CD4-positive, alpha-beta memory T cell (primary cell): ENCODE data around the gene EFTUD2. TPM values are rescaled to one million over a fixed set of nuclear protein-coding genes. Genes with fewer than 3 reads are reported as not detected.
"Not testable (repeated sequence)": the region's sequence is repeated elsewhere in the genome, so short reads cannot be mapped to it uniquely, and the experiment has no call there.

Experiments used
- CTCF ChIA-PET: fragments of 350-600 bp; sonication (Branson Sonifier 250); formaldehyde crosslinking; loops from one replicate; lab custom pipeline; 2021; ENCODE audit warnings: inconsistent platforms; ENCODE audit not compliant: partially characterized antibody; lab: Charles Lee
- POLR2A ChIA-PET: fragments of 350-600 bp; sonication (Branson Sonifier 250); formaldehyde crosslinking; loops from one replicate; lab custom pipeline; 2021; ENCODE audit not compliant: partially characterized antibody; lab: Charles Lee
- DNase-seq, 5 donors: peaks; one replicate each; pipeline versions ENCODE4 v3.0.0 to v3.0.0-alpha.2; 2020 to 2022; ENCODE audit warnings: mixed read lengths in 1 of 5
- H3K27ac ChIP-seq: one replicate; pipeline ENCODE4 v1.7.0; 2013; ENCODE audit warnings: low read depth, low read length
- H3K27me3 ChIP-seq: 2 replicates; pipeline ENCODE4 v1.7.0; 2013; ENCODE audit warnings: mild to moderate bottlenecking, low read length, moderate library complexity; ENCODE audit not compliant: insufficient read depth
- H3K36me3 ChIP-seq: 2 replicates; pipeline ENCODE4 v1.7.0; 2013; ENCODE audit warnings: mild to moderate bottlenecking, low read length, moderate library complexity; ENCODE audit not compliant: insufficient read depth
- H3K4me1 ChIP-seq: 2 replicates; pipeline ENCODE4 v1.7.0; 2013; ENCODE audit warnings: mild to moderate bottlenecking, low read length, moderate library complexity; ENCODE audit not compliant: insufficient read depth
- H3K4me3 ChIP-seq, 2 donors: one replicate each; pipeline ENCODE4 v1.7.0; 2013; ENCODE audit warnings: low read length in 2 of 2, mild to moderate bottlenecking in 1 of 2
- H3K9me3 ChIP-seq, 2 donors: one replicate each; pipeline ENCODE4 v1.7.0; 2013; ENCODE audit warnings: low read length in 2 of 2, control low read depth in 1 of 2; ENCODE audit not compliant: control insufficient read depth in 1 of 2
- H3K27ac Mint-ChIP-seq, 7 donors: one replicate each; pipeline ENCODE4 v1.8.0; 2020 to 2021; ENCODE audit warnings: mixed read lengths in 7 of 7, mild to moderate bottlenecking in 6 of 7, inconsistent platforms in 3 of 7, moderate library complexity in 3 of 7
- H3K27me3 Mint-ChIP-seq, 2 donors: one replicate each; pipeline ENCODE4 v1.8.0; 2020 to 2021; ENCODE audit warnings: mixed read lengths in 2 of 2
- H3K36me3 Mint-ChIP-seq, 2 donors: one replicate each; pipeline ENCODE4 v1.8.0; 2020 to 2021; ENCODE audit warnings: mixed read lengths in 2 of 2, inconsistent platforms in 1 of 2, mild to moderate bottlenecking in 1 of 2
- H3K4me1 Mint-ChIP-seq, 4 donors: one replicate each; pipeline ENCODE4 v1.8.0; 2020 to 2021; ENCODE audit warnings: mixed read lengths in 4 of 4, mild to moderate bottlenecking in 1 of 4
- H3K4me3 Mint-ChIP-seq, 8 donors: one replicate each; pipeline ENCODE4 v1.8.0; 2020 to 2021; ENCODE audit warnings: mixed read lengths in 8 of 8, mild to moderate bottlenecking in 7 of 8, moderate library complexity in 6 of 8, inconsistent platforms in 3 of 8
- H3K9me3 Mint-ChIP-seq, 8 donors: one replicate each; pipeline ENCODE4 v1.8.0; 2020 to 2021; ENCODE audit warnings: mixed read lengths in 8 of 8, mild to moderate bottlenecking in 5 of 8, inconsistent platforms in 3 of 8, moderate library complexity in 1 of 8
- intact Hi-C: fragments of 100-400 bp; cut with micrococcal nuclease; formaldehyde crosslinking; loops from one replicate; pipeline ENCODE4 v1.15.1; 2023
- polyA plus RNA-seq, 2 donors: library from polyadenylated mRNA; unstranded; fragments of 300-500 nt; fragmentation: Illumina TruSeq; gene quantifications; one replicate each; pipeline ENCODE4 v1.2.3, GENCODE V29; 2021
- total RNA-seq, 2 experiments: library from RNA; stranded (reverse); gene quantifications; one replicate each; pipeline ENCODE4 v1.2.3, GENCODE V29; 2021

EFTUD2 gene
- total and polyA plus RNA-seq, 4 experiments from 2014 or later, result 82.2 to 101 (median 90.6) TPM

- H3K4me3 Mint-ChIP-seq, POLR2A ChIA-PET: not testable (repeated sequence)
Measured at GRCh38 chr17:44808656-44809388, 90.4 kb downstream of the EFTUD2 start.

GRCh38 chr17:44808156-44808555 lies 91.1 kb downstream of the EFTUD2 start:
- POLR2A ChIA-PET, result no interaction called here
- Histone ChIP-seq H3K4me1 (no peaks in the 10 kb centered on the region), H3K36me3 (no peaks in the 10 kb centered on the region), H3K9me3 (no peaks in the 10 kb centered on the region), H3K27ac (no peak overlapping the region), H3K4me3 (no peak overlapping the region), H3K27me3 (no peaks in the 10 kb centered on the region)
- H3K27ac Mint-ChIP-seq, result no peak overlapping the region
- no peak for DNase-seq
- intact Hi-C loops, result no loop called here
- H3K4me1 Mint-ChIP-seq, result no peaks in the 10 kb centered on the region
- no peaks in the 10 kb centered on the region for H3K9me3 Mint-ChIP-seq
- H3K36me3 Mint-ChIP-seq, result no peaks in the 10 kb centered on the region
- peaks cover 9 to 38% of the 10 kb centered on the region in 2 donors for H3K27me3 Mint-ChIP-seq
- CTCF ChIA-PET, result no interaction called here
- no peak overlapping the region for H3K4me3 Mint-ChIP-seq

More at GRCh38 chr17:44808656-44809388, 90.4 kb downstream of the EFTUD2 start:
- DNase-seq, H3K9me3 Mint-ChIP-seq, intact Hi-C loops, H3K27ac Mint-ChIP-seq, H3K36me3 ChIP-seq, H3K4me1 Mint-ChIP-seq, H3K4me3 ChIP-seq, H3K4me1 ChIP-seq, H3K9me3 ChIP-seq, H3K27ac ChIP-seq, H3K27me3 ChIP-seq, H3K36me3 Mint-ChIP-seq: not testable (repeated sequence)
- CTCF ChIA-PET, result interaction anchor here (0.8 kb wide), 1 partner anchor 54 kb away, joined by 4 read pairs; no protein-coding TSS in a partner anchor
- peaks cover 9 to 38% of the 10 kb centered on the region in 2 donors for H3K27me3 Mint-ChIP-seq

- no peaks in the 10 kb centered on the region for H3K9me3 ChIP-seq
- H3K27ac Mint-ChIP-seq, result no peak overlapping the region
- POLR2A ChIA-PET, result no interaction called here
- intact Hi-C loops, result no loop called here
- no peaks in the 10 kb centered on the region for H3K27me3 ChIP-seq
- no peaks in the 10 kb centered on the region for H3K36me3 Mint-ChIP-seq
- no peaks in the 10 kb centered on the region for H3K9me3 Mint-ChIP-seq
- peaks cover 9 to 34% of the 10 kb centered on the region in 2 donors for H3K27me3 Mint-ChIP-seq
- no peak overlapping the region for H3K4me3 Mint-ChIP-seq
- no peak for DNase-seq
- no peaks in the 10 kb centered on the region for H3K4me1 Mint-ChIP-seq
- CTCF ChIA-PET, result no interaction called here
- H3K4me3 ChIP-seq, result no peak overlapping the region
- H3K4me1 ChIP-seq, result no peaks in the 10 kb centered on the region
- no peaks in the 10 kb centered on the region for H3K36me3 ChIP-seq
- no peak overlapping the region for H3K27ac ChIP-seq
Measured at GRCh38 chr17:44807817-44808155, 91.5 kb downstream of the EFTUD2 start.

GRCh38 chr17:44807093-44807816 lies 92.0 kb downstream of the EFTUD2 start:
- Histone ChIP-seq H3K9me3 (no peaks in the 10 kb centered on the region), H3K4me3 (no peak overlapping the region), H3K36me3 (no peaks in the 10 kb centered on the region), H3K4me1 (no peaks in the 10 kb centered on the region), H3K27ac (no peak overlapping the region), H3K27me3 (no peaks in the 10 kb centered on the region)
- ChIA-PET POLR2A (no interaction called here), CTCF (no interaction called here)
- no peak for DNase-seq
- Mint-ChIP-seq H3K27ac (no peak overlapping the region), H3K27me3 (peaks cover 9 to 32% of the 10 kb centered on the region in 2 donors), H3K36me3 (no peaks in the 10 kb centered on the region), H3K9me3 (no peaks in the 10 kb centered on the region), H3K4me1 (no peaks in the 10 kb centered on the region), H3K4me3 (no peak overlapping the region)
- intact Hi-C loops, result no loop called here

- Histone ChIP-seq H3K4me3 (no peak overlapping the region), H3K27me3 (no peaks in the 10 kb centered on the region), H3K27ac (no peak overlapping the region), H3K4me1 (no peaks in the 10 kb centered on the region), H3K9me3 (no peaks in the 10 kb centered on the region), H3K36me3 (no peaks in the 10 kb centered on the region)
- Mint-ChIP-seq H3K4me3 (no peak overlapping the region), H3K9me3 (no peaks in the 10 kb centered on the region), H3K4me1 (no peaks in the 10 kb centered on the region), H3K27me3 (peaks cover 11 to 33% of the 10 kb centered on the region in 2 donors), H3K36me3 (no peaks in the 10 kb centered on the region), H3K27ac (no peak overlapping the region)
- no peak for DNase-seq
- ChIA-PET POLR2A (no interaction called here), CTCF (no interaction called here)
- intact Hi-C loops, result no loop called here
Measured at GRCh38 chr17:44804302-44805089, 94.7 kb downstream of the EFTUD2 start.

GRCh38 chr17:44801880-44802279 lies 97.4 kb downstream of the EFTUD2 start:
- intact Hi-C loops, result no loop called here
- ChIA-PET CTCF (no interaction called here), POLR2A (no interaction called here)
- H3K27ac Mint-ChIP-seq, result no peak overlapping the region
- Histone ChIP-seq H3K27ac (no peak overlapping the region), H3K4me3 (no peak overlapping the region), H3K36me3 (no peaks in the 10 kb centered on the region), H3K9me3 (no peaks in the 10 kb centered on the region), H3K27me3 (no peaks in the 10 kb centered on the region), H3K4me1 (no peaks in the 10 kb centered on the region)
- peaks cover 7 to 24% of the 10 kb centered on the region in 2 donors for H3K27me3 Mint-ChIP-seq
- DNase-seq, result no peak
- no peaks in the 10 kb centered on the region for H3K4me1 Mint-ChIP-seq
- H3K9me3 Mint-ChIP-seq, result no peaks in the 10 kb centered on the region
- H3K36me3 Mint-ChIP-seq, result no peaks in the 10 kb centered on the region
- no peak overlapping the region for H3K4me3 Mint-ChIP-seq
